ENCODE measurements around the gene RGS12.

RGS12 gene

DNA sequence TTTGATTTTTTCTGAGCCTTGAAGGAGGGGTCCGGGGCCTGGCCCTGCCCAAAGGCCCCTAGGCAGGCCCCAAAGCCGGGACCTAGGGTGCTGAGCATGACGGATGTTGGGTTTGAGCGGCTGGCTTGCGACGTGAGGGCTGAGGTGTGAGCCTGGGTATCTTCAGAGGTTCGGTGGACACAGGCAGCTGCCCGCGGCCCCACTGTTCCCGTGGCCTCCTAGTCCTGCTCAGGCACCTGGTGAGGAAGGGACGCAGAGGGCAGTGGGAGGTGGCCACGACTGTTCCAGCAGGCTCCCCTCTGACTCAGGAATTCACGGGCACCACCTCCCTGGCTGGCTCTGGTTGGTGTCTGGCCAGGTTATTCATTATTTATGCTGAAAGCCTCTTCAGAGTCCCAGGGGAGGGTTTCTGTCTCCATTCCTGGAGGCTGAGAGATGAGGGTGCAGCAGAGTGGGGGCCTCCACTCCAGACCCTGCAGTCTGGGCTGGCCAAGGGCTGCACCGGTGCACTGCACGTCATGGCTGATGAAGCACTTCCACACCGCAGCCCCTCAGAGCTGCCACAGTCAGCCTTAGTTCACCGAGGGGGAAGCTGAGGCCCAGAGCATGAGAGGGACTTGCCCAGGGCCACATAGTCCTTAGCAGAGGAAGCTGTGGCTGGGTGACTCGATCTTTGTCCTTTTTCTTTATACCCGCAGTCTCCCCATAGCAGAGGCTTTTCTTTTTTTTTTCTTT is 41.7 kb upstream of the RGS12 start:
- no peaks in the 10 kb centered on the region for H3K9me3 Mint-ChIP-seq
- peaks cover 3% of the 10 kb centered on the region for H3K4me1 Mint-ChIP-seq (ENCODE audit: low read depth)
- no peak overlapping the region for H3K4me3 Mint-ChIP-seq
- no peaks in the 10 kb centered on the region for H3K27me3 Mint-ChIP-seq
- no peak overlapping the region for H3K27ac Mint-ChIP-seq
- H3K36me3 Mint-ChIP-seq (ENCODE audit: low read depth) = peaks cover 56% of the 10 kb centered on the region
- intact Hi-C loops (cut with micrococcal nuclease) = no loop called here

GRCh38 chr4:3251691-3252479 is 40.9 kb upstream of the RGS12 start:
- Mint-ChIP-seq H3K4me3 (no peak overlapping the region), H3K4me1 (ENCODE audit: low read depth) (no peaks in the 10 kb centered on the region), H3K27me3 (no peaks in the 10 kb centered on the region), H3K36me3 (ENCODE audit: low read depth) (peaks cover 63% of the 10 kb centered on the region), H3K9me3 (no peaks in the 10 kb centered on the region), H3K27ac (no peak overlapping the region)
- intact Hi-C loops (cut with micrococcal nuclease) = no loop called here

- intact Hi-C loops (cut with micrococcal nuclease) = no loop called here
- H3K27me3 Mint-ChIP-seq = no peaks in the 10 kb centered on the region
- H3K9me3 Mint-ChIP-seq = no peaks in the 10 kb centered on the region
Observed at GRCh38 chr4:3252480-3252828, 40.4 kb upstream of the RGS12 start.

DNA sequence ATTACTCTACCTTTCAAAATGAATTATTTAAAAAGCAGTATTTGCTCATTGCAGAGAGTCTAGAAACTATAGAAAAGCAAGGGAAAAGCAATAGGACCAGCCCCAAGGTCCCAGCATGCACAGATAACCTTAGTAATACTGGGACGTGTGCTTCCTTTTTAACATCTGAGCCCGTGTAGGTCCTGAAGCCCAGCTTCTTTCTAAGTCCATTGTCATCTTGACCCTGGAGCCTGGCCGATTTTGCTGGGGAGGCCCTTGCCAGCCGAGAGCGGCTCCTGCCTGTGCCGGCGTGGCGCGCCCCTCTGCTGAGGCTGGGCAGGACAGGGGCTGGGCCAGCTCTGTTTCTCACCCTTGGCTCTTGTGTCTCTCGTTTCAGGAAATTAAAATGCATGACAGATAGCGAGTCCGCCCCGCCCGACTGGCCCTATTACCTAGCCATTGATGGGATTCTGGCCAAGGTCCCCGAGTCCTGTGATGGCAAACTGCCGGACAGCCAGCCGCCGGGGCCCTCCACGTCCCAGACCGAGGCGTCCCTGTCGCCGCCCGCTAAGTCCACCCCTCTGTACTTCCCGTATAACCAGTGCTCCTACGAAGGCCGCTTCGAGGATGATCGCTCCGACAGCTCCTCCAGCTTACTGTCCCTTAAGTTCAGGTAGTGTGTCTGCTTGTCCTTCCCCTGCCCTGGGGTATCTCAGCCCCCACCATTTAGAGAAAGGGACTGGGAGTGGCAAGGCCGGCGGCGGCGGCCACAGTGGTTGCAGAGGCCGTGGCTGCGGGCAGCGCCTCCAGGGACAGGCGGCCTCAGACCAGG is 39.8 kb upstream of the RGS12 start:
- peaks cover 65% of the 10 kb centered on the region for H3K36me3 Mint-ChIP-seq (ENCODE audit: low read depth)
- H3K9me3 Mint-ChIP-seq = no peaks in the 10 kb centered on the region

More at GRCh38 chr4:3252480-3252828, 40.4 kb upstream of the RGS12 start:
- no peak overlapping the region for H3K4me3 Mint-ChIP-seq
- no peaks in the 10 kb centered on the region for H3K4me1 Mint-ChIP-seq (ENCODE audit: low read depth)
- peaks cover 65% of the 10 kb centered on the region for H3K36me3 Mint-ChIP-seq (ENCODE audit: low read depth)
- H3K27ac Mint-ChIP-seq = no peak overlapping the region

GRCh38 chr4:3253808-3254207 is 39.0 kb upstream of the RGS12 start:
- H3K4me3 Mint-ChIP-seq = no peak overlapping the region
- no peaks in the 10 kb centered on the region for H3K27me3 Mint-ChIP-seq
- intact Hi-C loops (cut with micrococcal nuclease) = no loop called here
- no peaks in the 10 kb centered on the region for H3K4me1 Mint-ChIP-seq (ENCODE audit: low read depth)
- peaks cover 65% of the 10 kb centered on the region for H3K36me3 Mint-ChIP-seq (ENCODE audit: low read depth)
- H3K27ac Mint-ChIP-seq = no peak overlapping the region
- no peaks in the 10 kb centered on the region for H3K9me3 Mint-ChIP-seq

More for the DNA sequence above, 39.8 kb upstream of the RGS12 start:
- Mint-ChIP-seq H3K27me3 (no peaks in the 10 kb centered on the region), H3K4me1 (ENCODE audit: low read depth) (no peaks in the 10 kb centered on the region), H3K4me3 (no peak overlapping the region), H3K27ac (no peak overlapping the region)
- intact Hi-C loops (cut with micrococcal nuclease) = no loop called here

- Mint-ChIP-seq H3K27me3 (no peaks in the 10 kb centered on the region), H3K4me3 (no peak overlapping the region), H3K9me3 (no peaks in the 10 kb centered on the region), H3K4me1 (ENCODE audit: low read depth) (no peaks in the 10 kb centered on the region), H3K27ac (no peak overlapping the region), H3K36me3 (ENCODE audit: low read depth) (peaks cover 60% of the 10 kb centered on the region)
- intact Hi-C loops (cut with micrococcal nuclease) = no loop called here
Observed at GRCh38 chr4:3254302-3255131, 38.3 kb upstream of the RGS12 start.

DNA sequence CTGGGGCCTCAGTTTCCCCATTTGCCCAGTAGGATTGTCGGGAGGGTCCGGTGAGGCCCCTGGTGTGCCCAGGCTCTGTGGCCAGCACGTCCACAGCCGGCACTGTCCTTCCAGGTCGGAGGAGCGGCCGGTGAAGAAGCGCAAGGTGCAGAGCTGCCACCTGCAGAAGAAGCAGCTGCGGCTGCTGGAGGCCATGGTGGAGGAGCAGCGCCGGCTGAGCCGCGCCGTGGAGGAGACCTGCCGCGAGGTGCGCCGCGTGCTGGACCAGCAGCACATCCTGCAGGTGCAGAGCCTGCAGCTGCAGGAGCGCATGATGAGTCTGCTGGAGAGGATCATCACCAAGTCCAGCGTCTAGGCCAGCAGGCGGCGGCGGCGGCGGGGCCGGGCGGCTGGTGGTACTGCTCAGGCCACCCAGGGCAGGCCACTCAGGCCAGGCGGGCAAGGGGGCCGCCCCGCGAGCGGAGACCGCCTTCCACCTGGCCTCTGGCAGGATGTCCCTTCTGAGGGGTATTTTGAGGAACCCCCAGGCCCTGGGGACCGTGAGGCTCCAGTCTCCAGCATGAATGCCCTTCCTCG is 37.1 kb upstream of the RGS12 start:
- Mint-ChIP-seq H3K27ac (no peak overlapping the region), H3K4me1 (ENCODE audit: low read depth) (no peaks in the 10 kb centered on the region), H3K9me3 (no peaks in the 10 kb centered on the region), H3K36me3 (ENCODE audit: low read depth) (peaks cover 49% of the 10 kb centered on the region), H3K4me3 (no peak overlapping the region), H3K27me3 (no peaks in the 10 kb centered on the region)
- intact Hi-C loops (cut with micrococcal nuclease) = no loop called here

GRCh38 chr4:3256230-3257102 is 36.4 kb upstream of the RGS12 start:
- H3K4me1 Mint-ChIP-seq (ENCODE audit: low read depth) = no peaks in the 10 kb centered on the region
- H3K9me3 Mint-ChIP-seq = no peaks in the 10 kb centered on the region
- H3K4me3 Mint-ChIP-seq = no peak overlapping the region
- H3K27me3 Mint-ChIP-seq = no peaks in the 10 kb centered on the region
- no peak overlapping the region for H3K27ac Mint-ChIP-seq
- intact Hi-C loops (cut with micrococcal nuclease) = no loop called here
- peaks cover 49% of the 10 kb centered on the region for H3K36me3 Mint-ChIP-seq (ENCODE audit: low read depth)

DNA sequence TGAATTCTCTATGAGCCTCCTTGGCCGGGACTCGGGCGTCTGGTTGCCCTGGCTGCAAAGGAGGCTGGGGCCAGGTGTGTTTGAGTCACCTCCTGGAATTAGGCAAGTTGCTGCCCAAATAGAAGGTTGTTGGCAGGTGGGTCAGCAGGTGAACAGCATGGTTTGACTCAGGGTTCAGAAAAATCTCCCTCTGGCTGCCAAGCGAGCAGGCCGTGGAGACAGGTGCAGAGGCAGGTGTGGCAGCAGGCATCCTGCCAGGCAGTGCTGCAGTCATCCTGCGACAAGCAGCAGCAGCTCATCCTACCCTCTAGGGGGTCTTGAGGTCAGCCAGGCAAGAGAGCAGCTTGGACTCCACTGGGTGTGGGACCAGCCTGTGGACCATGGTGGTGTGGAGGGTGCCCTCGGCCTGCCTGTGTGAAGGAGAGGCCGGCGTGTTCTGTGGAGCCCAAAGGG is 35.7 kb upstream of the RGS12 start:
- H3K27me3 Mint-ChIP-seq = no peaks in the 10 kb centered on the region
- H3K9me3 Mint-ChIP-seq = no peaks in the 10 kb centered on the region
- intact Hi-C loops (cut with micrococcal nuclease) = no loop called here
- H3K4me3 Mint-ChIP-seq = no peak overlapping the region
- H3K36me3 Mint-ChIP-seq (ENCODE audit: low read depth) = peaks cover 44% of the 10 kb centered on the region
- no peak overlapping the region for H3K27ac Mint-ChIP-seq
- H3K4me1 Mint-ChIP-seq (ENCODE audit: low read depth) = no peaks in the 10 kb centered on the region

DNA sequence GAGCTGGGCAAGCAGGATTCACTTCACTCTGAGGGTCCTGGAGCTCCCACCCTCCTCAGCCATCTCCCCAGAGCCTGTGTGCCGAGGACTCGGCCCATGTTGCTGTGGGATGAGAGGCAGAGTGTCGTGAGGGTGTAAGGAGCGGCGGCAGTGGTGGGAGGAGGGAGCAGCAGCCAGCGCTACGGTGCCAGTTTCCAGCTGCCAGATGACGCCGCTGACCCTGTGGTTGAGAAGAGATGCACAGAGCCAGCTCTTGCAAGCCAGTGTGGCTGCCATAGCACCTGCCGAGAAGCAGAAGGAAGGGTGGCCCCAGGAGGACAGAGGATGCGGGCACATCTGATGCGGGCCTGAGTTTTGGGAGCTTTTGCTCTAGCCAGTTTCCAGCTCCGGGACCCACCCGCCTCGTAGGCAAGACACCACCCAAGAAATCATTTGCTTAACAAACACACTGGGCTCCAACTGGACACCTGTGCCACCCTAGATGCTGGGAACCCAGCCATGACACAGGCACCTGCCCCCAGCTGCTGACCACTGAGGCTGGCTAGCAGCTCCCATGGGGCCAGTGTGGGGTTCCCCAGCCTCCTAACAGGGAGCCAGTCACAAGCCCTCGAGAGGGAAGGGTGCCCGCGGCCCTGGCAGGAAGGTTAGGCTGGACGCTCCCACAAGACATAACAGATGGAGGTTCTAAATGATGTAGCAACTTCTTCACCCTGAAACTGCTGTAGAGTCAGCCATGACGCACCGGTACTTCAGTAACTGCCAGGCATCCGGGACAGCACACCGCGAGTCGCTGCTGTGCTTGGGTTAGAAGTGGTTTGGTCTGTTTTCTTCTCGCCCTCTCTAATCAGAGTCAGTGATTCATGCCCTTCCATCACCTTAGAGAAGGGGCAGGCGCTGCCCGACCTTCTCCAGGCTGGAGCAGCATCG is 35.0 kb upstream of the RGS12 start:
- Mint-ChIP-seq H3K27ac (no peak overlapping the region), H3K27me3 (no peaks in the 10 kb centered on the region), H3K4me3 (no peak overlapping the region), H3K4me1 (ENCODE audit: low read depth) (no peaks in the 10 kb centered on the region), H3K36me3 (ENCODE audit: low read depth) (peaks cover 43% of the 10 kb centered on the region), H3K9me3 (no peaks in the 10 kb centered on the region)
- intact Hi-C loops (cut with micrococcal nuclease) = no loop called here

GRCh38 chr4:3261411-3262207 is 31.2 kb upstream of the RGS12 start:
- Mint-ChIP-seq H3K9me3 (no peaks in the 10 kb centered on the region), H3K4me3 (no peak overlapping the region), H3K36me3 (ENCODE audit: low read depth) (peaks cover 5% of the 10 kb centered on the region), H3K27ac (no peak overlapping the region), H3K4me1 (ENCODE audit: low read depth) (no peaks in the 10 kb centered on the region), H3K27me3 (no peaks in the 10 kb centered on the region)
- intact Hi-C loops (cut with micrococcal nuclease) = no loop called here
